SKM-1 treated with dmso at 0.1 percent for 144 hours (cell line): ENCODE results near the gene CORIN.

Experiments
- DNase-seq: peaks from one replicate; lab custom pipeline; 2025; ENCODE audit not compliant: unreplicated experiment; lab: John Stamatoyannopoulos, UW

Gene CORIN, protein sequence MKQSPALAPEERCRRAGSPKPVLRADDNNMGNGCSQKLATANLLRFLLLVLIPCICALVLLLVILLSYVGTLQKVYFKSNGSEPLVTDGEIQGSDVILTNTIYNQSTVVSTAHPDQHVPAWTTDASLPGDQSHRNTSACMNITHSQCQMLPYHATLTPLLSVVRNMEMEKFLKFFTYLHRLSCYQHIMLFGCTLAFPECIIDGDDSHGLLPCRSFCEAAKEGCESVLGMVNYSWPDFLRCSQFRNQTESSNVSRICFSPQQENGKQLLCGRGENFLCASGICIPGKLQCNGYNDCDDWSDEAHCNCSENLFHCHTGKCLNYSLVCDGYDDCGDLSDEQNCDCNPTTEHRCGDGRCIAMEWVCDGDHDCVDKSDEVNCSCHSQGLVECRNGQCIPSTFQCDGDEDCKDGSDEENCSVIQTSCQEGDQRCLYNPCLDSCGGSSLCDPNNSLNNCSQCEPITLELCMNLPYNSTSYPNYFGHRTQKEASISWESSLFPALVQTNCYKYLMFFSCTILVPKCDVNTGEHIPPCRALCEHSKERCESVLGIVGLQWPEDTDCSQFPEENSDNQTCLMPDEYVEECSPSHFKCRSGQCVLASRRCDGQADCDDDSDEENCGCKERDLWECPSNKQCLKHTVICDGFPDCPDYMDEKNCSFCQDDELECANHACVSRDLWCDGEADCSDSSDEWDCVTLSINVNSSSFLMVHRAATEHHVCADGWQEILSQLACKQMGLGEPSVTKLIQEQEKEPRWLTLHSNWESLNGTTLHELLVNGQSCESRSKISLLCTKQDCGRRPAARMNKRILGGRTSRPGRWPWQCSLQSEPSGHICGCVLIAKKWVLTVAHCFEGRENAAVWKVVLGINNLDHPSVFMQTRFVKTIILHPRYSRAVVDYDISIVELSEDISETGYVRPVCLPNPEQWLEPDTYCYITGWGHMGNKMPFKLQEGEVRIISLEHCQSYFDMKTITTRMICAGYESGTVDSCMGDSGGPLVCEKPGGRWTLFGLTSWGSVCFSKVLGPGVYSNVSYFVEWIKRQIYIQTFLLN

DNA sequence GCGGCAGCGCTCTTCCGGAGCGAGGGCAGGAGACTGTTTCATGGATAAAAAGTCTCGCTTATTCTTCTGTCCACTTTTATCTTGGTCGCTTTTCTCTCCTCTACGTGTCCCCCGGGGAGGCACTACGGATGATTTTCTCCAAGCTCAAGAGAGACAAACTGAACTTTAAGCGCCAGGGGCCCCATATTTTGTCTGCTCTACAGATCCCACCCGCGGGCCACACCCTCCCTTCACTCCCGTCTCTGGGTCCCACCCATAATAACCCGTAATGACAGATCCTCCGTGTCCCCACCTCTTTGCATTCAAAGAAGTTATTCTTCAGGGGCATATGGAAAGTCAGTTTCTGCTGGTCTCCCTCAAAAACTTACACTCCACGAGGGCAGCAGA is at the start of gene CORIN:
CORIN (minus strand) TSS at position 160 of the 387 bp plus-strand sequence; CDS start at position 42, 118 bp downstream.
- DNase-seq, result no peak

DNA sequence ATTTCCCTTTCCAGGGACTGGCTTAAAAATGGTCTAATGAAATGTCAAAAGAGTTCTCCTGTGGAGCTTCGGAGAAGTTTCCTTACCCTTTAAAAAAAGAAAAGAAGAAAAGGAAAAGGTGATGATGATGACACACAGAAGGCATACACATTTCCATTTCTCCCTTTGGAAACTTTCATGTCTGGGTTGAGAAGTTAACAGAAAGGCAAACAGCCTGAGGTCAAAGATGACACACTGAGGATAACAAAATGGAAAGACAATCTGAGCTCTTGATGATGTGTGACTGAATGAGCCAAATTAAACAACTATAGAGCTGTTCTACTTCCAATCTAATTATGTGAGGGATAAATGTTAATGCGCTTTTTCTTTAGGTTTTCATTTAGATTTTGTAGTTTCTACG is 44.4 kb upstream of the CORIN start:
- DNase-seq, result no peak

DNA sequence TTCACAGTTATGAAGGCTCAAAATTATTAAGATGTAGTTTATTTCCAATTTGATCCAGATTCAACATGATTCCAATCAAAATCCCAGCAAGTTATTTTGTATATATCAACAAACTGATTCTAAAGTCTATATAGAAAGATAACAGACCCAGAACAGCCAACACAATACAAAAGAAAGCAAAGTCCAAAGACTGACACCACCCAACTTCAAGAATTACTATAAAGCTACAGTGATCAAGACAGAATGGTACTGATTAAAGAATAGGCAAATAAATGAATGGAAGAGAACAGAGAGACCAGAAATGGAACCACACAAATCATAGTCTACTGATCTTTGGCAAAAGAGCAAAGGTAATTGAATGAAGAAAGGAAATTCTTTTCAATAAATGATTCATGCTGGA is 41.6 kb upstream of the CORIN start:
- no peak for DNase-seq

DNA sequence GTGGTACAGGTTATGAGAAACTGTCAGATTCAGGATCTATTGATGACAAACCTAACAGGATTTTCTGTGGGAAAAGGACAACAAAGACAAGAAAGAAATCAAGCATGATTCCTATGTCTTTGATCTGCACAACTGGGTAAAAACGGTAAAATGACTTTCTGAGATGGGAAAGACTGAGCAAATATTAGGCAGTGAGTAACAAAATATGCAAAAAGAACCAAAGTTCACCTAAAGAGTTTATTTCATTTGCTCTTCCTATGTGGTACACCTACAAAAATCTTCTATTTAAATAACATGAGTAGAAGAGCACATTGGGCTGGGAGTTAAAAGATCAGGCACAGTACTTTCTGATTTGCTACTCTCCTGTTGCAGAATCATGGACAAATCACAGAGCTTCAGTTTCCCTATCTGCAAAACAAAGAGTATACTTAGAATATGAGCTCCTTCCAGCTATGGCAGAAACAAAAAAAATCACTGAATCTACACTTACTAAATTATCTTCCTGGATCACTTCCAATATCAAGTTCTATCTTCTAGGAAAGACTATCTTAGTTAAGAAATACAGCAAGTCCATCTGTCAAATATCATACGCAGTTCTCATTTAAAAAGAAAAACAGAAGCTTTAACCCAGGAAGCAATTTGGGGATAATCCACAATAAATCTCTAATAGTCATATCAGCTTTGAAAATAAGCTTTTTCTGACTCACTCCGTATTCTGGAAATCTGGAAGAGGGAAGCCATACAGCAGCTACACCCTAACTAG is 39.1 kb upstream of the CORIN start:
- DNase-seq, result no peak

DNA sequence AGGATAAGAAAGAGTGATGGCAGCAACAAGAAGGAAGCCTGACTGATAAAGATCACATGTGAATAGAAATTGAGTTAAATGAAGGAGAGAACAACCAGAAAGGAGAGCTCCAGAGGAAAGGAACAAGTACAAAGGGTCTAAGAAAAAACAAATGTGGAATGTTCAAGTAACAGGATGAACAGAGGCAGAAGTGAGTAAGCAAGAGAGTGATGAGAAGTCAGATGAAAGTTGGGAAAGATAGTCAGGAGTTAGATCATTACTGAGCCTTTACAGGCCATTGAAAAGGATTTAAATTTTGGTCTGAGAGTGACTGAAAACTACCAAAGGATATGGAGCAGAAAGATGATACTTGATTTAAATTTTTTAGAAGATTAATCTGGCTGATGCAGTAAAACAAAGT is 38.4 kb upstream of the CORIN start:
- DNase-seq, result no peak

DNA sequence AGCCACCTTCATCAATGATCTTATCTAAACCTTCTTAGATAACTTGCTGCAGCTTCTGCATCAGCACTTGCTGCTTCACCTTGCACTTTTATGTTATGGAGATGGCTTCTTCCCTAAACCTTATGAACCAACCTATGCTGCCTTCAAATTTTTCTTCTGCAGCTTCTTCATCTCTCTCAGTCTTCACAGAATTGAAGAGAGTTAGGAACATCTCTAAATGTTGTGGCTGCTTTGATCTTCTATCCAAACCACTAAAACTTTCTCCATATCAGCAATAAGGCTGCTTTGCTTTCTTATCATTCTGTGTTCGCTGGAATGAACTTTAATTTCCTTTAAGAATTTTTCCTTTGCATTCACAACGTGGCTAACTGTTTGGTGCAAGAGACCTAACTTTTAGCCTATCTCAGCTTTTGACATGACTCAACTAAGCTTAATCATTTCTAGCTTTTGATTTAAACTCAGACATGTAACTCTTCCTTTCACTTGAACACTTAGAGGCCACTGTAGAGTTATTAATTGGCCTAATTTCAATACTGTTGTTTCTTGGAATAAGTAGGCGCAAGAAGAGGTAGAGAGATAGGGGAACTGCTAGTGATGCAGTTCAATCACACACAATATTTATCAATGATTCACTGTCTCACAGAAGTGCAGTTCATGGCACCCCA is 36.1 kb upstream of the CORIN start:
- DNase-seq, result no peak

DNA sequence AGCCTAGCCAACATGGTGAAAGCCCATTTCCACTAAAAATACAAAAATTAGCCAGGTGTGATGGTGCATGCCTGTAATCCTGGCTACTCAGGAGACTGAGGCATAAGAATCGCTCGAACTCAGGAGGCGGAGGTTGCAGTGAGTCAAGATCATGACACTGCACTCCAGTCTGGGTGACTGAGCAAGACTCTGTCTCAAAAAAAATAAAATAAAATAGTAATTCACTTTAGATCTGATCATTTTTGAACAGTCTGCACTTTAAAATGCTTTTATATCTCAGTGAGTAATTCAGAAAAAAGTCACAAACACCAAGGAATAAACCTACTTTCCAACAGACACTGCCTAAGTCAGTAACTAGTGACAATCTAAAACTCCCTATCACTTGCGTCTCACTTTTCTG is 25.6 kb upstream of the CORIN start:
- DNase-seq, result no peak

DNA sequence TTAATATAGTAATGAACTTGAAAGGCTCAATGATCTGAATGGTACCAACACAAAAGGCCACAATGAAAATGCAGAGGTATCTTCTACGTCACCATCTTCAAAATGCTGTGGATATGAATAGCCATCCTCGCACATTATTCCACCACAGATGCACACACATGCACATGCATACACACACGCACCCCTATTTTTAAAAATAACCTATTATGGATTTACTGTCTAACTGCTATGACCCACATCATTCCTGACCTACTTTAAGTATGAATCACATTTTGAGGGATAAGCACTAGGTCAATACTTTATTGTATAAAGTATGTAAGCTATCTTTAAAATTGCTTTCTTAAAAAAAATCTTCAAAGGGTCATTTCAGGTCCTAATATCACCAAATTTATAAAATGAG is 24.4 kb upstream of the CORIN start:
- no peak for DNase-seq

DNA sequence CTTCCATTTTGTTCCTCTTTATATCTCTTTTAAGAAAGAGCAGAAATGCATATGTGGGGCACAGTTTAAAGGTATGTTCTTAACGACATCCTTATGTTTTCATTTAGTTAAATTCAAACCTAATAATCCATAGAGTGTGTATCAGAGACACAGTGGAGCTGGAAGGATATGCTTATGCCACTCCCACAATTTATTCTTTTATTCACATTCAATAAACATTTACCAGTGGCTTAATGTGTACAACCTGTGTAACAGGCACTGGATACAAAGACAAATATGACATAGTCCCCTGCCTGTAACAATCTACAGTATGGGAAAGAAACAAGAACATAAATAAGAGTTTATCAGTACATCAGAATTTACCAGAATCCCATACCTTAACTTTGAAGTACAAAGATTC is 22.4 kb upstream of the CORIN start:
- no peak for DNase-seq

DNA sequence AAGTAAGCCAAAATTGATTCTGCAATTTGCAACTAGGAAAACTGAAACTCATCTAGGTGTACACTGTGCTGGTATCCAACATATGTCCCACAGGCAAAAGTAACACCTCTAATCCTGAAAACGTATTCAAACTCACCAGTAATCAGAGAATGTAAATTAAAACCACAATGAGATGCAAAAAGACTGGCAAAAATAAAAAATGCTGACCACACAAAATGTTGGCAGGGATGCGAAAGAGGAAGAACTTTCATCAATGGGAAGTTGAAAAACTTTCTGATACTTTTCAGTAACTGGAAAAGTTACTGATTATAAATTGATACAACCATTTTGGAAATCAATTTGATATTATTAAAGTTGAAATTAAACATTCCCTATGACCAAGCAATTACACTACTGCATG is 20.1 kb upstream of the CORIN start:
- DNase-seq, result no peak

DNA sequence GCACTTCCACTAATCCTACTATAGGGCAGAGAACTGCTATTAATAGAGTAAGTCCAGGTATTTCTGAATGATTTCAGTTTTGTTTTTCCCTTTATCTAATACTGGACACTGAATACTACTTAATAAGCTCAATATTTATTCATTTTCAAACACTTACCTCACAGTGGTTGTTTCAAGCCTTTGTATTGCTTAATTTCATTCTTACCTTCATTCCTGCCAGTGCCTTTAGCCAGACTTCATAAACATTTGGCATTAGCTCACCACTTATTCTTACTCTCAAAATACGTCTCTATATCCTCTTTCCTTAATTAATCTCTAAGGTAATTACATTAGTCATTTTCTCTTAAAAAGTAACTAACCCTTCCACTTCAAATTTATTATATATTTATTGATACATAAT is 18.8 kb upstream of the CORIN start:
- DNase-seq, result no peak

DNA sequence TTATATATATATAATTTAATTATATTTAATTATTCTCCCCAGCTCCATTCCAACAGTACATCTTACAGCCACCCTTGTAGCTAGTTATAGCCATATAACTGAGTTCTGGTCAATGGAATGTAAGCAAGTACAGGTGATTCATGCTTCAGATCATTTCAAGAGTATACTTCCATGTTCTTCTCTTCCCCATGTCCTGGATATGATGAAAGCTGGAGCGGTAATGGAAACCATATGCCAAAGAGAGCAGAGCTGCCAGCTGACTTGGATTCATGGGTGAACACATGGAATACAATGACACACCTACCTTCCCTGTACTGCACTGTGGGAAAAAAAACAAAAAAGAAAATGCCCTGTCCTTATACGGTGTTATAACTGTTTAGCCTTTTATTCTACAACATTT is 17.5 kb upstream of the CORIN start:
- DNase-seq, result no peak

DNA sequence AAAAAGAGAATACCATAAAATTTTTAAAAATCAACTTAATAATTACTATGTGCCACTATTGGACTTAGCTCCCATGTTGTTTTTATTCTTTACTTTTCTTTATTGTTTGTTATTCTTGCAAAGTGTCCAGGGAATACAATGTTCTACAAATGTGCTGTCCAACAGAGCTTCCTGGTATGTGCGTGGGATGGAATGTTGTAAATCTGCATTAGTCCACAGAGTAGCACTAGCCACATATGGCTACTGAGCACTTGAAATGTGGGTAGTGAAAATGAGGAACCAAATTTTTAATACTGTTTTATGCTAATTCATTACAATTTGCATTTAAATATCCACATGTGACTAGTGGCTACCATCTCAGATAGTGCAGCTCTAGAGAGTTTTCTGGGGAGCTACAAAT is 14.3 kb upstream of the CORIN start:
- no peak for DNase-seq

DNA sequence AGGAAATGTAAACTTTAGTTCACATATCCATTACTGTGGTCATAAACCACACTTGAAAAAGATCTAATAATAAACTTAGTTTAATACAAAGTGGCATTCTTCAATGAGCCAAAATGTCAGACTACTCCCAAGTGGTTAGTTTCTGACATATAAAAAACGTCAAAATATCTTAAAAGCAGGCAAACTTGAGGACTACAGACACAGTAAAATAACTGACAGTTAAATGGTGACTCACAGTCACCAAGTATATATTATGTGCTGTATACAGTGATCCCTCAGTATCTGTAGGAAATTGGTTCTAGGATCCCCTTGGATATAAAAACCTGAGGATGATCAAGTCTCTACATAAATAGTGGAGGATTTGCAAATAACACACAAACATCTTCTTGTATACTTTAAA is 11.6 kb upstream of the CORIN start:
- no peak for DNase-seq

DNA sequence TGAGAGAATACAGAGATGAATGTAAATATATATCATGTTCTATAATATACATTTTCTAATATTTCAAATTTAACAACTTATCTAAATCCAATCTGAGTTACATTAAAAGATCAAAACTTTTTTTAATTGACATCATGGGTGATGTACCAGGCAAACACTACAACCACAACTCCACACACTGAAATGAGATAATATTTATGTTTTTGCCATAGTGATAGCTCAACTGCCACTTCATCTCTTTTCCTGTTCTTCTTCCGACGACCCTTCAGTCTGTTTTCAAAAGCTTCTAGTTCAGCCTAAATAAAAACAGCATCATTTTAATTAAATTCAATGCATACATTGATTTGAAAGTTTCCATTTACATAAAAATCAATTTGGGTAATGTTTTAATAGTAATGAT is 10.2 kb upstream of the CORIN start:
- DNase-seq, result no peak

DNA sequence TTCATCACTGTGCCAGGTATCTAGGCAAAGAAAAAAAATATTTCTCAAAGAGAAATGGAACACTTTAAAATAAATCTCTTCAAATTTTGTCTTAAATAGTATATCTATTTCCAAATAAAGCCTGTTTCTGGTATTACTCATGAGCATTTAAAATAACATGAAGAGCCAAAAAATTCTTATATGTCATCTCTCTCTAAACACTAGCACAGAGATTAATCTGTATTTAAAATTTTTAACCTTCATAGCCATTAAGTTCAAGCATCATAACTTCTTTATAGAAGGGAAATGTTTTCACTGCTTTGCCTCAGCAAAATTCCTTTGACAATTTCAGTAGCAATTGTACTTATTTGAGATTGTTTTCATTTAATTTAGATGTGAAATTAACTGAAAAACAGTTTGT is 5.1 kb upstream of the CORIN start:
- DNase-seq, result no peak

DNA sequence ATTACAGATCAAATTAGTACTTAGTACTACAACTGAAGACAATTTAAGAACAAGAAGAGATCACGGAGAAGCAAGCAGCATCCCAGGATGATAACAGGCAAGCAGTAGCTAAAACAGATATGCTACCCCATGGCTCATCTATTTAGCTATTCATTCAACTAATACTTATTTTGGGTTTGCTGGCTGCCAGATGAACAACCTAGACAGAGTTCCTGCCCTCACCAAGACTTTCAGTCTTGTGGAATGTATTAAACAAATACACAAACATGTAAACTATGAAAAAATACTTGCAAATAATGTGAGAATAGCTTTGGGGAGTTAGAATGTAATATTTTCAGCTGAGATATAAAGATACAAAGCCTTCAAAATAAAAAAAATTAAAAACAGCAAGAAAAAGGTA is 2.4 kb upstream of the CORIN start:
- no peak for DNase-seq

DNA sequence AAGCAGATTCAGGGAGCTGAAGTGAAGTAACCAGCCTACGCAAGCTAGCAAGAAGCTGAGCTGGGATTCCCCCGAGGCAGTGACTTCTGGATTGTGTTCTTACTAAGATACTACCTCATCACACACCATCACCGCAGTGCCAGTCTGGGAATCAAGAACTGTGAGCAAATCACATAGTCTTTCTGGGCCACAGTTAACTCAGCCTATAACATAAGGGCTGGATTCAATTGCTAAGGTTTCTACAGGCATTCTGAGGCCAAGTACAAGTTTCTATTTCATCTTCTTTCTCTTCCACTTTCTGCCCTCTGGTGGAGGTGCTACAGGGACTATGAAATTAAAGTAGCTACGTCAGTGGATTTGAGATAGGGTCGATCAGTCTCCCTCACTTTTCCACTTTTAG is 1.4 kb upstream of the CORIN start:
- DNase-seq, result no peak

DNA sequence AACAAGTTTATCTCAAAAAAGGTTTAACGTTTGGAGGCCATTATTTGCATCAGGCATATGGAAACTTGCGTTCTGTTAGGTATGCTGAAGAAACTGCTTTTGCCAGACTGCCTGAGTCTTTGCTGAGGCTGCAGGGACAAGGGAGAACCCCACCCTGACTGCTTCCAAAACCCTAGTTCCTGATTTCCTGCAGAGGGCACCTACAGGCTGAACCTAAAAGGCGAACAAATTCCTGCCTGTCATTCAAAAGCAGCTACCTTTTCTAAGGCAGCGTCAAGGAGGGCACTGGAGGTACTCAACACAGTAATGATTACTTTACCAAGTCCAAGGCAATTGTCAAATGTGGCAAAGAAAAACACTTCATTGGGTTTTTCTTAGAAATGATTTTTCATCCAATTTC is 578 bp upstream of the CORIN start:
- no peak for DNase-seq

DNA sequence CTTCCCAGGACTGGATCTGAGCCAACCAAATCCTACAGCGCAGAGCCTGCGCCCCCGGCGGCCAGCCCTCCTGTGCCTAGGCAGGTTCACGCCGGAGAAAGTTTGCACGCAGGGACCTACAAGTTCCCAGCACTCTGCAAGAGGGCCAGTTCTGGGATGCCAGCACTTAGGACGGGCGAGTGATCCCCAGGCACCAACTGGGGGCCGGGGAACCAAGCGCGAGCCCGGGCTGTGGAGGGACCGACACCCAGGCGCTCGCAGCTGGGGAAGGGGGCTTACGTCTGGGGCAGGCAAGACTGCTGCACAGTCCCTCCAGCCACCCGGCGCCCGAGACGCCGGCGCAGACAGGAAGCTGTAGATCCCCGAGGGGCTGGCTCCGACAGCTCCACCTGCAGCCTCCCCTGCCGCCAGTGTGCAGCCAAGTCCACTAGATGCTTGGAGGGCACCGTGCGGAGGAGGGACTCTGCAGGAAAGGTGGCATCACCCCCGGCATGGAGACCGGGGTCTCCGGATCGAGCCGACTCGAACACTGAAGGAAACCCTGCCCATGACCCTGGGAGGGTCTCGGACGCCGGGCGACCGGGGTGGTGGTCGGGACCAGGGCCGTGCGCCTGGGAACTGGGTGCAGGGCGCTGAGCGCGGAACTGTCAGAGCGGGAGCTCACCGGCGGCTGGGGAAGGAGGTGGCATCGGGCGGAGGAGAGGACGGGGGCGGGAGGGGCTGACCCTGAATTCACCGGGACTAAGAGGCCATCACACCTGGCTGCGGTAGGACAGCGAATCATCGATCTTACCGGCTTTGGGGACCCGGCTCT is 566 bp downstream of the CORIN start:
- no peak for DNase-seq
